Naive thymus-derived CD4-positive, alpha-beta T cell (primary cell): ENCODE data around the gene FBXW12. TPM values are rescaled to one million over a fixed set of nuclear protein-coding genes. Genes with fewer than 3 reads are reported as not detected.

ENCODE experiments used
- ATAC-seq: fragments of 150-1000 bp; cut with Tn5 transposase; 2 replicates; pipeline ENCODE4 v1.10.0; 2021; ENCODE audit warnings: mild to moderate bottlenecking, moderate library complexity
- CTCF ChIA-PET: fragments of 350-600 bp; sonication (Branson Sonifier 250); formaldehyde crosslinking; loops from one replicate; lab custom pipeline; 2021; ENCODE audit warnings: antibody characterized with exemption; lab: Charles Lee
- POLR2A ChIA-PET: fragments of 350-600 bp; sonication (Branson Sonifier 250); formaldehyde crosslinking; loops from one replicate; lab custom pipeline; 2021; ENCODE audit warnings: antibody characterized with exemption, inconsistent platforms; lab: Charles Lee
- DNase-seq, 9 donors: peaks; one replicate each; pipeline versions ENCODE4 v3.0.0 to v3.0.0-alpha.2; 2020 to 2022; ENCODE audit warnings: mixed read lengths in 1 of 9
- H3K27ac ChIP-seq: one replicate; pipeline ENCODE4 v1.7.0; 2013; ENCODE audit warnings: mild to moderate bottlenecking, low read depth, low read length, moderate library complexity
- H3K27me3 ChIP-seq, 2 donors: one replicate each; pipeline ENCODE4 v1.7.0; 2013; ENCODE audit warnings: low read length in 2 of 2, mild to moderate bottlenecking in 2 of 2, moderate library complexity in 2 of 2; ENCODE audit not compliant: control insufficient read depth in 2 of 2, insufficient read depth in 2 of 2
- H3K36me3 ChIP-seq, 3 experiments: 1 replicate in 2 of 3; 2 replicates in 1 of 3; pipeline ENCODE4 v1.7.0; 2013; ENCODE audit warnings: low read length in 3 of 3, mild to moderate bottlenecking in 3 of 3, moderate library complexity in 1 of 3; ENCODE audit not compliant: insufficient read depth in 3 of 3, control insufficient read depth in 2 of 3
- H3K4me1 ChIP-seq, 2 donors: one replicate each; pipeline ENCODE4 v1.7.0; 2013; ENCODE audit warnings: low read length in 2 of 2, mild to moderate bottlenecking in 2 of 2, moderate library complexity in 1 of 2; ENCODE audit not compliant: control insufficient read depth in 2 of 2, insufficient read depth in 2 of 2
- H3K4me3 ChIP-seq: 2 replicates; pipeline ENCODE4 v1.7.0; 2013; ENCODE audit warnings: mild to moderate bottlenecking, low read length
- H3K9me3 ChIP-seq, 3 experiments: 1 replicate in 2 of 3; 2 replicates in 1 of 3; pipeline ENCODE4 v1.7.0; 2013; ENCODE audit warnings: low read length in 3 of 3; ENCODE audit not compliant: control insufficient read depth in 2 of 3
- H3K27ac Mint-ChIP-seq, 9 donors: one replicate each; pipeline ENCODE4 v1.8.0; 2020 to 2022; ENCODE audit warnings: mixed read lengths in 9 of 9, mild to moderate bottlenecking in 8 of 9, moderate library complexity in 5 of 9, inconsistent platforms in 2 of 9
- H3K27me3 Mint-ChIP-seq, 5 donors: one replicate each; pipeline ENCODE4 v1.8.0; 2021 to 2022; ENCODE audit warnings: mixed read lengths in 5 of 5, mild to moderate bottlenecking in 1 of 5
- H3K36me3 Mint-ChIP-seq, 5 donors: one replicate each; pipeline ENCODE4 v1.8.0; 2020 to 2022; ENCODE audit warnings: mixed read lengths in 5 of 5, mild to moderate bottlenecking in 3 of 5, inconsistent platforms in 1 of 5
- H3K4me1 Mint-ChIP-seq, 7 donors: one replicate each; pipeline ENCODE4 v1.8.0; 2020 to 2022; ENCODE audit warnings: mixed read lengths in 7 of 7, mild to moderate bottlenecking in 3 of 7, inconsistent platforms in 1 of 7
- H3K4me3 Mint-ChIP-seq, 10 donors: one replicate each; pipeline ENCODE4 v1.8.0; 2020 to 2022; ENCODE audit warnings: mild to moderate bottlenecking in 10 of 10, mixed read lengths in 10 of 10, moderate library complexity in 6 of 10, inconsistent platforms in 2 of 10
- H3K9me3 Mint-ChIP-seq, 11 donors: one replicate each; pipeline ENCODE4 v1.8.0; 2020 to 2022; ENCODE audit warnings: mixed read lengths in 11 of 11, mild to moderate bottlenecking in 4 of 11, inconsistent platforms in 1 of 11, moderate library complexity in 1 of 11
- intact Hi-C, 2 donors: fragments of 100-400 bp; cut with micrococcal nuclease; formaldehyde crosslinking; loops; one replicate each; pipeline ENCODE4 v1.15.1; 2023
- polyA plus RNA-seq, 2 donors: library from polyadenylated mRNA; unstranded; fragments of 300-500 nt; fragmentation: Illumina TruSeq; gene quantifications; one replicate each; pipeline ENCODE4 v1.2.3, GENCODE V29; 2021
- total RNA-seq, 6 experiments: library from RNA in 5 of 6; stranded (reverse) in 5 of 6; gene quantifications; 1 replicate in 5 of 6; 2 replicates in 1 of 6; pipeline ENCODE4 v1.2.3 and lab custom pipeline; 2021 to 2026

The FBXW12 gene
- total and polyA plus RNA-seq, 7 experiments from 2014 or later = not detected

DNA sequence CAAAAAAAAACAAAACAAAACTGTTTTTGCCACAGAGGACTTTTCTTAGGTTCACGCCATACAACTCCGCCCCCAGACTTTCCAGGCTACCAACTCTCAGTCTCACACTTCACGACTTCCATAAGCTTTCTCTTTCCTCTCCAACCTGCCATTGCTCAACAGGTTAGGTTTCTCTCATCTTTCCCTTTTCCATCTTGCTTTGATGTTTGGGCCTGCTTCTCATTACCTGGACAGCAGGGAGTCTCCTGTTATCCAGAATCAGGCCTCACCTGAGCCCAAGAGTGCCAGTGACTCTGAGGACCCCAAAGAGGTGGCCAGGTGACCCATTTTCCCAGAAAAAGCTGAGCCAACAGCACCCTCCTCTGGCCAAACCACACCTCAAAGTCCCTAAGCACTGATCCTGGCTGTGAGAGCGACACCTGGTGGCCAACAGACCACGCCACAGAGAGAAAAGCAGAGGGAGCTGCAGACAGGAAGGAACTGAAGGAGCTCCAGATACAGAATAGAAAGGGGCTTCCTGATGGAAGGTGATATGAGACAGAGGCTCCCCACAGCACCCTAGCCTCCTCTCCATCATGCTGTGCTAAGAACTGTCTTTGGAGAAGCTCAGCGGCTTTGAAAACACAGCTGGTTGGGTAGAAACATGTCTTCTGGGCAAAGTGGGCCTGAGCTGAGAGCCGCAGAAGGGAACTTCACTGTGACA, 63.9 kb downstream of the FBXW12 start:
- peaks cover 0 to 34% (median 3%) of the 10 kb centered on the region in 3 experiments for H3K36me3 ChIP-seq
- Mint-ChIP-seq H3K9me3 (peaks cover 0 to 4% (median 0%) of the 10 kb centered on the region in 11 donors), H3K27ac (no peak overlapping the region), H3K4me3 (no peak overlapping the region), H3K4me1 (peaks cover 14 to 45% (median 22%) of the 10 kb centered on the region in 7 donors), H3K27me3 (peaks cover 0 to 1% (median 0%) of the 10 kb centered on the region in 5 donors), H3K36me3 (peaks cover 0 to 13% (median 0%) of the 10 kb centered on the region in 5 donors)
- POLR2A ChIA-PET = interaction anchor here (0.6 to 3.4 kb wide), 18 partner anchors 10 to 173 kb away, joined by 3 to 19 read pairs (median 4); partner anchors contain the start of genes PFKFB4 and SHISA5
- peaks cover 7 to 17% of the 10 kb centered on the region in 2 donors for H3K4me1 ChIP-seq
- H3K9me3 ChIP-seq = no peaks in the 10 kb centered on the region
- CTCF ChIA-PET = interaction anchor here (0.5 to 7.8 kb wide), 58 partner anchors 9 to 1047 kb away, joined by 3 to 115 read pairs (median 4); partner anchors contain the start of genes ATRIP, CDC25A, PFKFB4 and SHISA5
- intact Hi-C loops = loop anchor here (1.0 to 2.0 kb wide), 7 partner anchors 21 to 347 kb away; no protein-coding TSS in a partner anchor
- peak; percentile 65 for ATAC-seq
- H3K4me3 ChIP-seq = no peak overlapping the region
- H3K27ac ChIP-seq = peak overlapping the region; percentile 20
- H3K27me3 ChIP-seq = no peaks in the 10 kb centered on the region
- DNase-seq = peak; percentile 71 to 87 (median 82)

DNA sequence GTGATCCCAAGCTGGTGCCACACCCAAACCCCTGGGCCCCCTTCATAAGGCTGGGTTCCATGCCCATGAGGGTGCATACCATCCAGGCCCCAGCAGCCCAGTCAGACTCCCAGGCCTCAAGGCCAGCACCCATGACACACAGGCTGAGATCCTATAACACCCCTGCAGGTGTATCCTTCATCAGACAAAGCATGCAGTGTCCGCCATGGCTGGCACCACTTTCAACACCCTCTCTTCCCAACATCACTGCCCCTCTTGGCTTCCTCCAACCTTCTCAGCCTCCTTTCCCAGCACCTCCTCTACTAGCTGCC, 64.4 kb downstream of the FBXW12 start:
- intact Hi-C loops = loop anchor here (1.0 to 2.0 kb wide), 7 partner anchors 22 to 347 kb away; no protein-coding TSS in a partner anchor
- peaks cover 0 to 13% (median 1%) of the 10 kb centered on the region in 5 donors for H3K36me3 Mint-ChIP-seq
- ChIA-PET POLR2A (interaction anchor here (0.7 to 3.4 kb wide), 16 partner anchors 9 to 174 kb away, joined by 3 to 19 read pairs (median 3); partner anchors contain the start of genes PFKFB4 and SHISA5), CTCF (interaction anchor here (0.5 to 7.8 kb wide), 54 partner anchors 10 to 1047 kb away, joined by 3 to 115 read pairs (median 5); partner anchors contain the start of genes ATRIP, CDC25A, PFKFB4 and SHISA5)
- H3K4me1 Mint-ChIP-seq = peaks cover 16 to 43% (median 24%) of the 10 kb centered on the region in 7 donors
- H3K27ac Mint-ChIP-seq = no peak overlapping the region
- H3K4me3 Mint-ChIP-seq = no peak overlapping the region
- peaks cover 11 to 18% of the 10 kb centered on the region in 2 donors for H3K4me1 ChIP-seq
- H3K4me3 ChIP-seq = no peak overlapping the region
- H3K9me3 ChIP-seq = no peaks in the 10 kb centered on the region
- H3K27ac ChIP-seq = peak overlapping the region; percentile 20
- H3K36me3 ChIP-seq = peaks cover 0 to 34% (median 3%) of the 10 kb centered on the region in 3 experiments
- no peaks in the 10 kb centered on the region for H3K27me3 ChIP-seq
- H3K27me3 Mint-ChIP-seq = no peaks in the 10 kb centered on the region
- ATAC-seq (no peak), DNase-seq (no peak)
- H3K9me3 Mint-ChIP-seq = peaks cover 0 to 2% (median 0%) of the 10 kb centered on the region in 11 donors

DNA sequence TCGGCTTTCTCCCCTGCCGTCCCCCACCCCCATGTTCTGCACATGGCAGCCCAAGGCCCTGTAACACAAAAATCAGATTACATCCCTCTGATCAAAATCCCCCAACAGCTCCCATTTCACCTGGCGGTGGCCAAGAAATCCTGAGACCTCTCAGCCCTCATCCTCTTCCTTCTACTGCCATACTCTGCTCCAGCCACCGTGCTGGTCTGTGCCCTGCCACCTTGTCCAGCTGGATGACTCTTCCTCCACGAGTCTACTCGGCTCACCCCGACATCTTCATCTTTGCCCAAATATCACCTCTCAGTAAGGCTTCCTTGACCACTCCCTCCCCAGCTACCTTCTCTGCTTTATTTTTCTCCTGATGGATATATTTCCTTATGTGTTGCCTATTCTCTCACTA, 64.8 kb downstream of the FBXW12 start:
- intact Hi-C loops = loop anchor here (1.0 to 2.0 kb wide), 7 partner anchors 22 to 348 kb away; no protein-coding TSS in a partner anchor
- no peak overlapping the region for H3K4me3 ChIP-seq
- no peak for ATAC-seq
- Mint-ChIP-seq H3K9me3 (peaks cover 0 to 2% (median 0%) of the 10 kb centered on the region in 11 donors), H3K27ac (no peak overlapping the region), H3K27me3 (no peaks in the 10 kb centered on the region), H3K4me3 (no peak overlapping the region), H3K4me1 (peaks cover 16 to 43% (median 29%) of the 10 kb centered on the region in 7 donors), H3K36me3 (peaks cover 0 to 13% (median 4%) of the 10 kb centered on the region in 5 donors)
- peaks cover 15 to 22% of the 10 kb centered on the region in 2 donors for H3K4me1 ChIP-seq
- POLR2A ChIA-PET = interaction anchor here (0.7 to 3.4 kb wide), 12 partner anchors 9 to 174 kb away, joined by 3 to 19 read pairs (median 4); partner anchors contain the start of gene SHISA5
- H3K9me3 ChIP-seq = no peaks in the 10 kb centered on the region
- CTCF ChIA-PET = interaction anchor here (0.5 to 7.8 kb wide), 39 partner anchors 9 to 446 kb away, joined by 3 to 115 read pairs (median 6); partner anchors contain the start of genes ATRIP, CDC25A, PFKFB4 and SHISA5
- DNase-seq = no peak
- no peak overlapping the region for H3K27ac ChIP-seq
- no peaks in the 10 kb centered on the region for H3K27me3 ChIP-seq
- H3K36me3 ChIP-seq = peaks cover 0 to 31% (median 5%) of the 10 kb centered on the region in 3 experiments

DNA sequence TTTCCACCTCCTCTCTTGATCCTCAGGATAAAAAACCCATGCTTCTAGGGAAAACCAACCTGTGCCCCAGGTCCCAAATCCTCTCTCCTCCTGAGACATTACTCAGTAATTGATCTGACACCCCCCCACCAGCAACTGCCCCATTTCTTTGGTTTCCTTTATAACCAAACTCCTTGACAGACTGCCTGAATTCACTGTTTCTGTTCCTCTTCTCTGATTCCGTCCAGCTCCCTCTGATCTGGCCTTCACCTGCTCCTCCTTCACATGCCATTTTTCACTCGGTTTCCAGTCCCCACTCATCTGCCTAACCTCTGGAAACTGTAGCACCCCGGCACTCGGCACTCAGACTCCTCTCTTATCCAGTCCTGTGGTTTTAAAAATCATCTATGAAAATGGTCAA, 65.8 kb downstream of the FBXW12 start:
- H3K4me3 ChIP-seq = no peak overlapping the region
- H3K27ac ChIP-seq = no peak overlapping the region
- peaks cover 18 to 26% of the 10 kb centered on the region in 2 donors for H3K4me1 ChIP-seq
- Mint-ChIP-seq H3K9me3 (peaks cover 0 to 2% (median 0%) of the 10 kb centered on the region in 11 donors), H3K36me3 (peaks cover 0 to 18% (median 4%) of the 10 kb centered on the region in 5 donors), H3K27me3 (no peaks in the 10 kb centered on the region), H3K4me1 (peaks cover 16 to 53% (median 38%) of the 10 kb centered on the region in 7 donors), H3K27ac (peak overlapping the region in 4 of 9 donors; percentile 31 to 97 (median 64)), H3K4me3 (peak overlapping the region in 2 of 10 donors; percentile 1 to 48)
- intact Hi-C loops = loop anchor here in 1 of 2 donors (2.0 kb wide), 2 partner anchors 23 to 171 kb away; partner anchors contain the start of gene UQCRC1
- no peaks in the 10 kb centered on the region for H3K27me3 ChIP-seq
- POLR2A ChIA-PET = interaction anchor here (0.7 kb wide), 1 partner anchor 18 kb away, joined by 3 read pairs; no protein-coding TSS in a partner anchor
- CTCF ChIA-PET = interaction anchor here (1.1 to 7.8 kb wide), 10 partner anchors 8 to 167 kb away, joined by 3 to 115 read pairs (median 13); partner anchors contain the start of genes ATRIP and PFKFB4
- H3K36me3 ChIP-seq = peaks cover 0 to 27% (median 7%) of the 10 kb centered on the region in 3 experiments
- DNase-seq (no peak), ATAC-seq (no peak)
- no peaks in the 10 kb centered on the region for H3K9me3 ChIP-seq

DNA sequence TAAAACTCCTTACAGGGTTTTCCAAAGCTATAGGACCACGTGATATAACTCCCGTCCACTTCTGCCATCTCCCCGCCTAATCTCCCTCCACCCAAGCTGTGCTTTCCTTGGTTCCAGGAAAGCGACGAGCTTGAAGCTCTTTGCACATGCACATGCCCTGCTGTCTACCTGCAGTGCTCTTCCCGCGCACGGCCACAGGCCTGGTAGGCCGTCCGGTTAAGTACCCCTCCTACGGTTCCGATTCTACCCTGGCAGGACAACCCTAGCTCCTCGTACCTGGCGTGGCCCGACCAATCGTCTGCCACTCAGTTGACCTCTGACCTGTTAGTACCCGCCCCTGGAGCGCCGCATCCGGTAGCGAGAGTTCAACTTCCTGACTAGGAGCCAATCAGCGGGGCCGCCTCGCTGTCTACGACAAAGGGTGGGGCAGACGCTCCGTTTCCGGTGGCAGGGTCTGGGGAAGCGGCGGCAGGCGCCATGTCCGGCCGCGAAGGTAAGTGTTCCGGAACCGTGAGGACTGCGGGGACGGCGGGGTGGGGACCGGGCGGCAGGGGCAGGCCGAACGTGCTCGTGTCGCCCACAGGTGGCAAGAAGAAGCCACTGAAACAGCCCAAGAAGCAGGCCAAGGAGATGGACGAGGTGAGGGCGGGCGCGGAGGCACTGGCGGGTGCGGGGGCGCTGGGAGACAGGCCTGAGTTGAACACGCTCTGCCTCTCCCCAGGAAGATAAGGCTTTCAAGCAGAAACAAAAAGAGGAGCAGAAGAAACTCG, 68.0 kb downstream of the FBXW12 start, which contains the start of the genes CCDC51 and TMA7:
CCDC51 (minus strand) TSS at position 300 of the 770 bp plus-strand sequence. CDS start 4,991 bp downstream, outside the sequence.
TMA7 (plus strand) TSS at position 438 of the 770 bp plus-strand sequence; CDS start at position 478, 40 bp downstream.
- no peaks in the 10 kb centered on the region for H3K27me3 Mint-ChIP-seq
- H3K36me3 Mint-ChIP-seq = peaks cover 0 to 23% (median 9%) of the 10 kb centered on the region in 5 donors
- no peaks in the 10 kb centered on the region for H3K9me3 ChIP-seq
- ATAC-seq (peak; percentile 97), DNase-seq (peak; percentile 90 to 98 (median 96))
- H3K4me1 ChIP-seq = peaks cover 18 to 19% of the 10 kb centered on the region in 2 donors
- peaks cover 0 to 22% (median 15%) of the 10 kb centered on the region in 3 experiments for H3K36me3 ChIP-seq
- peaks cover 0 to 2% (median 0%) of the 10 kb centered on the region in 11 donors for H3K9me3 Mint-ChIP-seq
- H3K4me3 Mint-ChIP-seq = peak within 1 kb of the TSS; percentile 86 to 100 (median 94)
- CTCF ChIA-PET = interaction anchor here (0.6 to 2.4 kb wide), 13 partner anchors 12 to 301 kb away, joined by 3 to 14 read pairs (median 3); partner anchors contain the start of gene PFKFB4
- POLR2A ChIA-PET = interaction anchor here (0.6 to 2.7 kb wide), 38 partner anchors 8 to 1643 kb away, joined by 3 to 22 read pairs (median 4); partner anchors contain the start of genes PFKFB4, PLXNB1, SHISA5 and SLC26A6
- intact Hi-C loops = loop anchor here (1.0 to 10.0 kb wide), 14 partner anchors 26 to 1465 kb away; partner anchors contain the start of genes CDC25A (in 2 of the 2), CCDC12 (in 1 of the 2), NBEAL2 (in 1 of the 2) and NME6 (in 1 of the 2)
- peak within 1 kb of the TSS; percentile 93 for H3K27ac ChIP-seq
- peak within 1 kb of the TSS; percentile 78 for H3K4me3 ChIP-seq
- peak within 1 kb of the TSS; percentile 92 to 100 (median 98) for H3K27ac Mint-ChIP-seq
- peaks cover 16 to 50% (median 34%) of the 10 kb centered on the region in 7 donors for H3K4me1 Mint-ChIP-seq
- H3K27me3 ChIP-seq = no peaks in the 10 kb centered on the region
